GM19043 (cell line): ENCODE results near the gene CRISP2.
"Not testable (repeated sequence)": the region's sequence is repeated elsewhere in the genome, so short reads cannot be mapped to it uniquely, and the experiment has no call there.

Experiments used
- ATAC-seq: cut with Tn5 transposase; IDR thresholded peaks from one replicate; pipeline ENCODE4 v1.9.1; 2021; ENCODE audit warnings: low read depth; ENCODE audit not compliant: unreplicated experiment

CRISP2 gene

GRCh38 chr6:49713346-49713745 lies at the start of gene CRISP2:
Gene CRISP2 (minus strand): TSS chr6:49713543. CDS start chr6:49709196, 4,347 bp downstream.
- ATAC-seq = no peak

- ATAC-seq = no peak
Measured at GRCh38 chr6:49744259-49744658, 30.9 kb upstream of the CRISP2 start, which contains the start of gene CRISP3. Gene CRISP3 (minus strand): TSS chr6:49744388. CDS start chr6:49744367, 21 bp downstream.

- no peak for ATAC-seq
Measured at GRCh38 chr6:49743429-49743828, 30.1 kb upstream of the CRISP2 start.

- no peak for ATAC-seq
Measured at GRCh38 chr6:49739423-49739822, 26.1 kb upstream of the CRISP2 start.

GRCh38 chr6:49736017-49736508 lies 22.7 kb upstream of the CRISP2 start:
- no peak for ATAC-seq

- ATAC-seq = no peak
Measured at GRCh38 chr6:49733680-49734079, 20.3 kb upstream of the CRISP2 start.

GRCh38 chr6:49732781-49733180 lies 19.4 kb upstream of the CRISP2 start:
- ATAC-seq = no peak

- ATAC-seq = no peak
Measured at GRCh38 chr6:49730251-49730650, 16.9 kb upstream of the CRISP2 start.

GRCh38 chr6:49723917-49724316 lies 10.6 kb upstream of the CRISP2 start:
- ATAC-seq = not testable (repeated sequence)

- no peak for ATAC-seq
Measured at GRCh38 chr6:49721297-49721696, 8.0 kb upstream of the CRISP2 start.

- ATAC-seq = no peak
Measured at GRCh38 chr6:49720372-49720771, 7.0 kb upstream of the CRISP2 start.

- ATAC-seq = no peak
Measured at GRCh38 chr6:49698478-49698877, 14.9 kb downstream of the CRISP2 start.

- ATAC-seq = no peak
Measured at GRCh38 chr6:49693512-49693911, 19.8 kb downstream of the CRISP2 start.

- ATAC-seq = no peak
Measured at GRCh38 chr6:49692534-49692933, 20.8 kb downstream of the CRISP2 start.

- no peak for ATAC-seq
Measured at GRCh38 chr6:49676671-49677281, 36.6 kb downstream of the CRISP2 start.

GRCh38 chr6:49675816-49676215 lies 37.5 kb downstream of the CRISP2 start:
- ATAC-seq = no peak

- no peak for ATAC-seq
Measured at GRCh38 chr6:49668083-49668511, 45.2 kb downstream of the CRISP2 start.

GRCh38 chr6:49666930-49667757 lies 46.2 kb downstream of the CRISP2 start:
- no peak for ATAC-seq

- no peak for ATAC-seq
Measured at GRCh38 chr6:49666480-49666879, 46.9 kb downstream of the CRISP2 start.

- no peak for ATAC-seq
Measured at GRCh38 chr6:49664817-49665216, 48.5 kb downstream of the CRISP2 start.

- not testable (repeated sequence) for ATAC-seq
Measured at GRCh38 chr6:49664054-49664453, 49.3 kb downstream of the CRISP2 start.

GRCh38 chr6:49662892-49663261 lies 50.5 kb downstream of the CRISP2 start:
- ATAC-seq = no peak
